DMS114 treated with DMSO at 0.1 percent for 48 hours (cell line): ENCODE data around the gene IDS.
"Not testable (repeated sequence)": the region's sequence is repeated elsewhere in the genome, so short reads cannot be mapped to it uniquely, and the experiment has no call there.

Experiments used
- DNase-seq: peaks from one replicate; lab custom pipeline; 2025; ENCODE audit not compliant: unreplicated experiment; lab: John Stamatoyannopoulos, UW

The IDS gene, protein sequence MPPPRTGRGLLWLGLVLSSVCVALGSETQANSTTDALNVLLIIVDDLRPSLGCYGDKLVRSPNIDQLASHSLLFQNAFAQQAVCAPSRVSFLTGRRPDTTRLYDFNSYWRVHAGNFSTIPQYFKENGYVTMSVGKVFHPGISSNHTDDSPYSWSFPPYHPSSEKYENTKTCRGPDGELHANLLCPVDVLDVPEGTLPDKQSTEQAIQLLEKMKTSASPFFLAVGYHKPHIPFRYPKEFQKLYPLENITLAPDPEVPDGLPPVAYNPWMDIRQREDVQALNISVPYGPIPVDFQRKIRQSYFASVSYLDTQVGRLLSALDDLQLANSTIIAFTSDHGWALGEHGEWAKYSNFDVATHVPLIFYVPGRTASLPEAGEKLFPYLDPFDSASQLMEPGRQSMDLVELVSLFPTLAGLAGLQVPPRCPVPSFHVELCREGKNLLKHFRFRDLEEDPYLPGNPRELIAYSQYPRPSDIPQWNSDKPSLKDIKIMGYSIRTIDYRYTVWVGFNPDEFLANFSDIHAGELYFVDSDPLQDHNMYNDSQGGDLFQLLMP

DNA sequence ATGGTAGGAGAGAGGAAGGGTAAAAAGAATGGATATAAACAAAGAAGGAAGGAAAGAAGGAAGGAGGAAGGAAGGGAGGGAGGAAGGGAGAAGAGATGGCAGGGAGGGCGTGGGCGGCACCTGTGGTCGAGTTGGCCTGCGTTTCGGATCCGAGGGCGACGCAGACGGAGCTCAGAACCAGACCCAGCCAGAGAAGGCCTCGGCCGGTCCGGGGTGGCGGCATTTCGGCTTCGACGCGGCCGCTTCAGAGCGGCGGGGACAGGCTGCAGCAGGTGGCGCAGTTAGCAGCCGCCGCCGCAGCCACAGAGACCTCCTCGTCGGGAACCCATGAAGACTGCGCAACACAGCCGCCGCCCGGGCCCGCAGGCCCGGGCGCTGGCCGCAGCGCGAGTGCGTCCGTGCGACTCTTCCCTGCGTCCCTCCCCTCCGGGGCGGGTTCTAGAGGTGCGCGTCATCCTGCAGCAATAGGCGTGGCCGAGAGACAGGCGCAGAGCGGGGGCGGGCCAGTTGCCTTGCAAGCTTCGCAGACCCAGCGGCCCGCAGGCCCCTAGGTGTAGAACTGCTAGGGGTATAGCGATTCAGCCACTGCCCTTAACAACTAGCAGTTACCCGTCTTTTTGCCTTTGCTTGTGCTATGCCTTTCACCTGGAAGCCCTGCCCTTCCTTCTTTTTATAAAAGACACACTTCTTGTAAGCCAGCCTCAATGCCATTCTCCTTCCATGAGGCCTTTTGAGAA is at the start of gene IDS:
TSS of gene IDS (minus strand) at position 392 of the 737 bp plus-strand sequence. CDS start at position 223, 169 bp downstream.
- peak; percentile 37 for DNase-seq

DNA sequence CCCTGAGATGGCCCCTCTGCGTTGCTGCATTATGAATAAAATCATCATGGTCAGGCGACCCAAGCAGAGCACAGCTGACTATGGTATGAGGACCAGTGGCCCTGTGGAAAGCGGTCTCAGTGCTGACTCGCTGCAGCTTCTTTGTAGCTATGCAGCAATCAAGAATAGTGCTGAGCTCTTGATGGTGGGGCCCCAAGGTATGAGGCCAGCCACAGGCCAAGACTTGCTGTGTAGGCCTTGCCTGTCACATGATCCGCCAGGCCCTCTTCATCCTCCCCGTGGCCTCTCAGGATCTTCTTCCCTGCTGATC is 46.8 kb upstream of the IDS start:
- not testable (repeated sequence) for DNase-seq

DNA sequence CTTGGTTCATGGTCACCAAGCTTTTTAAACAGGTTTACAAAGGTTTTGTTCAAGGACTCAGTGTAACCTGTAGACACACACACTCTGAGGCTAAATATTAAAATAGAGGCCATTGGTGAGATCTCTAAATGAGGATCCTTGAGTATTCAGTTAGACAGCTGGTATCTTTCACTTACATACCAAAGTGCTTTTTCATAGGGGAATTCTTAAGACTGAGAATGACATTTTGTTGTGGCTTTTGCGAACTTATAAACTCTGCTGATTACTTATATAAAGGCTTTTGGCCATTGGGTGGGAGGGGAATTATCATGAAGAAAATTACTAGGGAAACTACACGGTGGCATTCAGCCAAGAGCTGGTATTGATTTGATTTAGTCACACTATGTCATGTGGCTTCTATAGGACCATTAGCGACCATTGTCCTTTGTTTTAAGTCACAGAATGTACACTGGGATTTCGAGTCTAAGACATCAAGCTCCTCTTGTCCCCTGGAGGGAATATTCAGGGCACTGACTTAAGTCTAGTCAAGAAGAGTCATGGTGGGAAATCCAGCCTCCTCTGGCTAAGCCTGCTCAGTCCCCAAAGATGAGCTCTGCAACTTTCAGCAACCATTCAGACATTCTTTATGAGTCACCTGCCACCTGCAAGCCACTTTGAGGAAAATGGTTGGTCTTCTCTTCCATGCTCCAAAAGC is 46.3 kb upstream of the IDS start:
- DNase-seq, result not testable (repeated sequence)

DNA sequence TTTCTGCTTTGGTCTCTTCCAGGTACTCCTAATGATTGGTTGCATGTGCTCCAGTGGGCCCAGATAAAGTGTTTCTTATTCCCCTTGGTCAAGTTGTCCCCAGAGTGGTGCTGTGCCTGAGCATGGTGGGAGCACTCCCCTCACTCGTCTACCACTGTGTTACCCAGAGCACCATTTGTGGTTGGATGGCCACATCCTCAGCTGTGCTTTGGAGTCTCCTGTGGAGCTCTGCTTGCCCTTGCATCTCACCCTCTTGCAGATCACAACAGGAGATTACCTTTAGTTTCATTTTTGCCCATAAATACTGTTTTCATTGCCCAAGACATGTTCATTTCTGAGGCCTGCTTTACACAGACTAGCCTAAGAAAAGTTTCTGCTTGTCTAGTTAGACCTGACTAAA is 45.3 kb upstream of the IDS start:
- not testable (repeated sequence) for DNase-seq

DNA sequence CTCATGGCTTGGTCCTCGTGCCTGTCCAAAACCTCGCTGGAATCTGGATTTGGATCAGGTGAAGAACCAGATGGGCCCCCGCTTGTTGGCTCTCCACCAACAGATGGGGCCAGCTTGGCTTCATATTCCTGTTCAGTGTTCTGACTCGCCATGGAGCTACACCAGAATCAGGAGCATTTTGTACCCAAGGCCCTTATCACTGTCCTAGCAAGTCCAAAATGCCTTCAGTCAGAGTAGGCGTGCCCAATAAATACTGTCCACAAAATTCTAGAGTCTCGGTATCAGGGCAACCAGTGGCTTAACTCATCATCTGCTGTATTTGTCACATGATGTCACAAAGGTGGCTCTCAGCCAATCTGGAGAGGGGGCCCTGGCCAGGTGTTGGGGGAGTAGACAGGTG is 44.6 kb upstream of the IDS start, which contains the start of gene HSFX3:
TSS of gene HSFX3 (minus strand) at position 224 of the 400 bp plus-strand sequence. CDS start at position 152, 72 bp downstream.
- not testable (repeated sequence) for DNase-seq

DNA sequence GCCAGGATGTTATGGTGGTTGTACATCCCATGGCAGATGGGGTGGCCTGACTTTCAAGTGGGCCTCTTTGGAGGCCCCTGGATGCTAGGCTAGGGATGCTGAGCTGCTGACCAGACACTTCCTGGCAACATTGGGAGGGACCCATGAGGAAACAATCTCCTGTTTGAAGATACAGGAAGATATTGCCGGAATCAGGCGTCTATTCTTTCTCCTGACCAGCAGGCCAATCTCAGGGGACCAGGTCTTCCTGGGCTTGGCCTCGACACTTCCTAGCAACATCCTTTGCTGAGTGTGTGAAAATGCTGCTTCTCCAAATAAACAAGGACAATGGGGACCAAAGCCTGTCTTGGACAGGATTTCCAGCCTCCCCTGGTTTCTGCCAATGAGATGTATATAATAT is 42.7 kb upstream of the IDS start:
- not testable (repeated sequence) for DNase-seq

DNA sequence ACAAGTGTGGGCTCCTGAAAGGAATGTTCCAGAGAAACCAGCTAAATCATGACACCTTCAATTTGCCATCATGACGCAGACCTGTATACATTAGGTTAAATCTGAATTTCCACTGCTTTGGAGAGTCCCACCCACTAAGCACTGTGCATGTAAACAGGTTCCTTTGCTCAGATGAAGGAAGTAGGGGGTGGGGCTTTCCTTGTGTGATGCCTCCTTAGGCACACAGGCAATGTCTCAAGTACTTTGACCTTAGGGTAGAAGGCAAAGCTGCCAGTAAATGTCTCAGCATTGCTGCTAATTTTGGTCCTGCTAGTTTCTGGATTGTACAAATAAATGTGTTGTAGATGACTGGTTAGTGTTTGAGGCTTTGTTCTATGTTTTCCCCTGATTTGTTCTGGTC is 41.9 kb upstream of the IDS start:
- DNase-seq, result not testable (repeated sequence)

DNA sequence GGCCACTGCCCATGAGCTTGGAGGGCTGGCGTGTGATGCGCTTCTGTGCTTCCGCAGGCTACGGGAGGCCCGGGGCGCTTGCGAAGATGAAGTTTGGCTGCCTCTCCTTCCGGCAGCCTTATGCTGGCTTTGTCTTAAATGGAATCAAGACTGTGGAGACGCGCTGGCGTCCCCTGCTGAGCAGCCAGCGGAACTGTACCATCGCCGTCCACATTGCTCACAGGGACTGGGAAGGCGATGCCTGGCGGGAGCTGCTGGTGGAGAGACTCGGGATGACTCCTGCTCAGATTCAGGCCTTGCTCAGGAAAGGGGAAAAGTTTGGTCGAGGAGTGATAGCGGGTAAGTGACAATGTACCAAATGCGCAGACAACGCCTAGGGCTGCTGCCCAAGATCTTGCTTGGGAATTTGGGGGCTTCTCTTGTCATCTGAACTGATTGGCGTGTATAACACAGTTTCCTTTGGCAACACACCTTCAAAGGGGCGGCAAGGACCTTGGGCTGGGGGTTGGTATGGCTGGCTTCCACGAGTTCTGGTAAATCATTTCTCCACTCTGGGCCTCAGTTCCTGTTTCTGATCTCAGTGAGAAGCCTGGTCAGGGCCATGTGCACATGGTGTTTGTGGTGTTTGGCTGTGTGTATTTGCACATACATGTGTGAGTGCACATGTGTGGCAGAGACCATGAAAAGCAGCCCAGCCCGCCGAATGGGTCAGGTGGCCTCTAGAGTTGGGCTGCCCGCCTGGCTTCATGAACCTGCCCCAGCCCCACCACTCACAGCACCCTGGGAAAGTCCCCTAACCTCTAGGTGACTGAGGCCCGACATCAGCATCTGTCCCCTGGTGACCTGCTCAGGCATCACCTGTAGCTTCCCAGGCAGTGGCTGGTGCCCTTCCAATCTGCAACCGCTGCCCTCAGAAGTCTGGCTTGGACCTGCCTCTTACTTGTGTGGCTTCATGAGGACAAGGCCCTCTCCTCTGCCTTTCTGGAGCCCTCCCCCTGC is 40.7 kb upstream of the IDS start:
- not testable (repeated sequence) for DNase-seq

DNA sequence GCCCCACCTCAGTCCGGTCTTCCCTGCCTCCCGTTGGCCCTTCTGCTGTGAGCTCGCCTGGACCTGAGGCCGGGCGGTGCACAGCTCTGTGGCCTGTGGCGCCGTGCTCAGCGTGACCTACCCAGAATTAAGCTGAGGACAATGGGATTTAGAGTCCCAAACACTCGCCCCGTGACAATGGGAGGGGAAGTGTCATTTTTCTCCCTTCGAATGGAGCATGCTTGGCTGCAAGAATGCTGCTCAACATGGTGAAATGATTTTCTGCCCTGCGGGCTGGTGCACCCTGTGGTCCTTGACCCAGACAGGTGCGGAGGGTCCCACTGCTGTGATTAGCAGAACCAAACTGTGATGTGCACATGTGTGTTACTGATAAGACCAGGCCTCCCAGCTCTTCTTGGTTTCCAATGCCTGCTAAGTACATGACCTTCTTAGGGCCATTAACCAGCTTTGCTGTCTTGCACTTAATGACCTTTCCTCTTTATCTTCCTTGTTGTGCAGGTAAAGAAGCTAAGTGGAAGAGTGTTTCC is 36.5 kb upstream of the IDS start:
- DNase-seq, result no peak

DNA sequence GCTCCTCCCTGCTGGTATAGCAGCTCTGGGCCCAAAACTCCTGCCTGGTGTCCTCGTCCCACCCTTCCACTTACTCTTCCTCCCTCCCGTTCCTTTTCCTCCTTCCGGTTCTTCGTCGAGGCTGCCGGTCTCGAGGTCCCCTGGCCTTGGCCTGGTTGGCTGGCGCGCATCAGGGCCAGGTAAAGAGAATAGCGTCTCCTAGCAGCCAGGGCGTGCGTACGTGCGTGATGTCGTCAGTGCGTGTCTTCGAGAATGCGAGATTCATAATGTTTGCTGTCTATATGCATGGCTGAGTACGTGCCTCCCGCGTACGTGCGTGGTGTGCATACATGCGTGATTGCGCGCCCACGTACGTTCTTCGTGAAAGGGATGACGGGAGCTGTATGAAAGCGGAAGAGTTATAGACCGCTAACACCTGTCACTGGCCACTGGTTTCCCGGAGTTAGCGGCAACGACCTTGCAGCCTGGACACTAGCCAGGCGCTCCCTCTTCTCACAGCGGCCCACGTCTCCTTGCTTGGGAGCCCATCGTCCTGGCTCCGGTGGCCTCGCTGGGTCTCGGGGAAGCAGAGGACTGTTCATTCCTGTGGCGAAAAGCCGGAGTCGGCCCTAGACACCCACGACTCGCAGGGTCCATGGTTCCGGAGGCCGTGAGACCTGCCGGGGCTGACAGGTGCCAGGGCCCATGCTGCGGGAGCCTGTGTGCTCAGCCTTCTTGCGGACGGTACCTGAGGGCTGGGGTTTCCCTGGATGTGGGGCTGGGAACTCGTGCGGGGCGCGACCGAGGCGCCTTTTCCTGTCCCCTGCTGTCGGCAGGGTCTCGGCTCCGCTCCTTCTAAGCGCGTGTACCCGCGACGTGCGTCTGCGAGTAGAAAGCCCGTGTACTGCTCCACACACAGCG is 35.8 kb upstream of the IDS start, which contains the start of gene EOLA1:
TSS of gene EOLA1 (plus strand) at position 392 of the 900 bp plus-strand sequence. CDS start 4,619 bp downstream, outside the sequence.
- peak; percentile 79 for DNase-seq

DNA sequence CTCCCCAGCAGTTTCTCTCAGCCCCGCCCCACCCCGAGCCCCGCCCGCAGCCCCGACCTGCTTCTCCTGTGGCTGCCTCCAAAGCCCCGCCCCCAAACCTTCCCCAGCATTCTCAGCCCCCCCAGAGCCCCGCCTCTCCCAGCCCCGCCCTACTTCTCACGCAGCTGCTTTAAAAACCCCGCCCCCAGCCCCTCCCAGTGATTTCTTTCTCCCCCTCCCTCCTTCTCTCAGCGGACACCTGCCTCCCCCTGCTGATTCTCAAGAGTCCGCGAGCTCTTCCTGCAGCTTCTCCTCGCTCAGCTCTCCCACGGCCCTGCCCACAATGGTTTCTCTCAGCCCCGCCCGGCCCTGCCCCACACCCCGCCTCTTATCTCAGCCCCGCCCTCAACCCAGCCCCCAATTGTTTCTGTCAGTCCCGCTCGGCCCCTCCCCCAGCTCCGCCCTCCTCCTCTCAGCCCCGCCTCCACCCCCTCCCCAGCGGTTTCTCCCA is 35.1 kb upstream of the IDS start:
- DNase-seq, result peak; percentile 53

DNA sequence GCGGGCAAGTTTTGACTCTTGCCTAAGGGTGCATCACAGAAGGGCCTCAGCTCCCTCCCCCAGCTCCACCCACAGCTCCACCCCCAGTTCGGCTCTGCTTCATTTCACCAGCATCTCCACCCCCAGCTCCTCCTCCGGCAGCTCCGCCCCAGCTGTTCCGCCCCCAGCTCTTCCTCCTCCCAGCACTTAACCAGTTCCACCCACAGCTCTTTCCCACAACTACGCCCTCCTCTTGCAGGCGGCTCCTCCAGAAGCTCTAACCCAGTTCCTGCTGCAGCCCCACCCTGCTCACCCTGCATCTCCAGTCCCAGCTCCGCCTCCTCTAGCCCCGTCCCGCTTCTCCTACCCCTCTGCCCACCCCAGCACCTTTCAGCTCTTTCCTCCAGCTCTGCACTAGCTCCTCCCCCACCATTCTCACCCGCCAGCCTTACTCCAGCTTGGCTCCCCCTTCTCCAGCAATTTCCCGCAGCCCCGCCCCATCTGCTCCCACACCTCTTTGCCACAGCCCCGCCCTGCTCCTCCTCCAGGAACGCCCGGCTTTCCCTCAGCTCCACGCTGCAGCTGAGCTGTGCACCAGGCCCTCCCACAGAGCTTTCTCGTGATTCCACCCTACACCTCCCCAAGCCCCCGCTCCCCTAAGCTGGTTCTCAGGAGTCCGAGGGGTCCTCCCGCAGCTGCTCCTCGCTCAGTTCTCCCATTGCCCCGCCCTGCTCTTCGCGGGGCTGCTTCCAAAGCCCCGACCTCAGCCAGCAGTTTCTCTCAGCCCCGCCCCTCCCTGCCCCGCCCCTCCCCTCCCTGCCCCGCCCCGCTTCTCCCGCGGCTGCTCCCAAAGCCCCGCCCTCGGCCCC is 34.4 kb upstream of the IDS start:
- peak; percentile 59 for DNase-seq

DNA sequence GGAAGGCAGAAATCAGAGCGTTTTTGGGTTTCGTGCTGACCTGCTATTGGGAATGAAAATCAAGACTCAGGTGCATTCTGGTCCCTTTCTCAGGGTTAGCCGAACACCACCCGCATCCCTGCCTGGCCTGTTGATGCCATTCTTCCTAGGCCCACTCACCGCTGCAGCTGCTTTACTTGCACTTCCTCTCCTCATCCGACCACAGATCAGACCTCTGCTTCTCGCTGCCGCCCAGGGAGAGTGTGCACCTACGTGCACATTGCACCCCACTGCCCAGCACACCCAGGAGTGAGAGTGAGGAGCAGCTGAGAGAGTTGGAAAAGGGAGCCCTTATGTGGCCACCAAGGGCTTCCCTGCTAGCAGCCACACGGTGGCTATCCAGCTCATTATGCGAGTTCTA is 32.4 kb upstream of the IDS start:
- DNase-seq, result not testable (repeated sequence)

DNA sequence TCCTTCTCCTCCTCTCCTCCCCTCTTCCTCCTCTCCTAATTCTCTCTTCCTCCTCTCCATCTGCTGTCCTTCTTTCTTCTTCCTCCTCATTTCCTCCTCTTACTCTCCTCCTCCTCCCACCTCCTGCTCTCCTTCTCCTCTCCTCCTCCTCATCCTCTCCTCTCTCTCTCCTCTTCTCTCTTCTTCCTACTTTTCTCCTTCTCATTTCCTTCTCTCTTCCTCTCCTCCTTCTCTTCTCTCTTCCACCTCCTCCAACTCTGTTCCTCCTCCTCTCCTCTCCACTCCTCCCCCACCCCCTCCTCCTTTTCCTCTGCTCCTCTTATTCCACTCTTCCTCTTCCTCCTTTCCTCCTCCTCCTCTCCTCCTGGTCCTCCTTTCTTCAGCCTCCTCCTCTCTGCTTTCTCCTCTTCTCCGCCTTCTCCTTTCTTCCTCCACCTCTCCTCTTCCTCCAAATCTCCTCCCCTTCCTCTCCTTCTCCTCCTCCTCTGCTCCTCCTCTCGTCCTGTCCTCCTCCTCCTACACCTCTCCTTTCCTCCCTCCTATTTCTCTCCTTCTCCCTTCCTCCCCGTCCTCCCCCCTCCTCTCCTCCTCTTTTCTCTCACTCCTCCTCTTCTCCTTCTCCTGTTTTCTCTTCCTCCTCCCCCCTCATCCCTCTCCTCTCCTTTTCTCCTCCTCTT is 30.0 kb upstream of the IDS start:
- not testable (repeated sequence) for DNase-seq

DNA sequence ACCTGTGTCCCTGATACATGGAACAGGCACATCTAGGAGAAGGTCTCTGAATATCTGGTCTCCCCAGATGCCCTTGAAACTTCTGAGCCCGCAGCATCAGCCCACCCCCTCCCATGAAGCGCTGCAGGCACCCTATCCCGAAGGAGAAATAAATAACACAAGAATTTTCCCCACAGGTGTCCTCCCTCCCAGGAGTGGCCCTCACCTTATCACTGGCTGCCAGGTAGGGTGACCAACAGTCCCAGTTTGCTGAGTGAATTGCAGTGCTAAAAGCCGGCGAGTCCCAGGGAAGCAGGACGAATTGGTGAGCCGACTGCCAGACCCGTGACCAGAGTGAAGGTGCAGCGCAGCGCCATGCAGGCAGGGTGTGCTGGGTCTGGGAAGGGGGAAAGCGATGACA is 28.9 kb upstream of the IDS start:
- not testable (repeated sequence) for DNase-seq

DNA sequence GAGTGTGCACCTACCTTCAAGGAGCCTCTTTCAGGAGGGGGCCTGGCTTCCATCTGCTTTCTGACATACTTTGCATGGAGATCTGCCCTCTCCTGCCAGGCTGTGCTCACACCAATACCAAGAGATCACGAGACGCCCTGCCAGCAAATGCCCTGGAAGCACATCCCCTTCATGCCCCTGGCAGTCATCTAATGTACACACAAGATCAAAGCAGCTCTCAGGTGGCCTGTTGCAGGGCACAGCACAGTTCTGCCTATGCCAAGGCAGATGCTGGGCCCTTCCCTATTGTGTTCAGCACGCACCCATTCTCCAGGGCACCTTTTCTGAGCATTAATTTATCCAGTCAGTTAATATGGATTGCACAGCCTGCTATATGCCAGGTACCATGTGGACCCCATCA is 27.8 kb upstream of the IDS start:
- not testable (repeated sequence) for DNase-seq

DNA sequence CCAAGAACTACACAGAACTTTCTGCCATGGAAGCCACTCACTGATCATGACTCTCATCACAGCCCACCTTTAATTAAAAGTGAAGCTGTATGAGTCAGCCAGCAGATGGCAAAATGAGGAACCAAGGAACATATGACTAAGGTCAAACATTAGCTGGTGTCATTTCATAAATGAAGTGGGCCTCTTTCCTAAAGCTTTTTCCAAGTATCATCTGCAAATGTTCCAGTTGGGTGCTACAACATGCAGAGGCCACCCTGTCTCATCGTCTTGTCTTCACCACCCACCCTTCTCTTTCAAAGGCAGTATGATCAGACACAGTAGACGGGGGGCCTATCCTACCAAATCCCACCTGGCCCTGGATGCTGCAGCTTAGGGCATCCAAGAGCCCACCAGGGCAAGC is 26.5 kb upstream of the IDS start:
- no peak for DNase-seq
